HG02642 (cell line): ENCODE measurements around the gene NAV2.

Source experiments
- ATAC-seq: cut with Tn5 transposase; IDR thresholded peaks from one replicate; pipeline ENCODE4 v1.9.1; 2021; ENCODE audit warnings: mild to moderate bottlenecking; ENCODE audit not compliant: unreplicated experiment, poor library complexity

Gene NAV2

GRCh38 chr11:19849107-19849789 is 136.6 kb downstream of the NAV2 start:
- no peak for ATAC-seq

GRCh38 chr11:19849947-19850593 is 137.4 kb downstream of the NAV2 start:
- ATAC-seq: no peak

GRCh38 chr11:19852288-19852687 is 139.7 kb downstream of the NAV2 start:
- ATAC-seq: no peak

- ATAC-seq: no peak
Observed at GRCh38 chr11:19853016-19853415, 140.4 kb downstream of the NAV2 start.

- no peak for ATAC-seq
Observed at GRCh38 chr11:19853920-19854319, 141.3 kb downstream of the NAV2 start.

- ATAC-seq: no peak
Observed at GRCh38 chr11:19861171-19861570, 148.5 kb downstream of the NAV2 start.

GRCh38 chr11:19862091-19862490 is 149.5 kb downstream of the NAV2 start:
- ATAC-seq: no peak

- no peak for ATAC-seq
Observed at GRCh38 chr11:19864141-19865140, 151.8 kb downstream of the NAV2 start.

GRCh38 chr11:19866037-19866436 is 153.4 kb downstream of the NAV2 start:
- ATAC-seq: no peak

- ATAC-seq: no peak
Observed at GRCh38 chr11:19866521-19866920, 153.9 kb downstream of the NAV2 start.

GRCh38 chr11:19867064-19867463 is 154.4 kb downstream of the NAV2 start:
- ATAC-seq: no peak

GRCh38 chr11:19868281-19868821 is 155.7 kb downstream of the NAV2 start:
- no peak for ATAC-seq

GRCh38 chr11:19868871-19869270 is 156.2 kb downstream of the NAV2 start:
- no peak for ATAC-seq

- no peak for ATAC-seq
Observed at GRCh38 chr11:19869466-19869865, 156.8 kb downstream of the NAV2 start.

- no peak for ATAC-seq
Observed at GRCh38 chr11:19869946-19870589, 157.4 kb downstream of the NAV2 start.

- no peak for ATAC-seq
Observed at GRCh38 chr11:19871531-19871930, 158.9 kb downstream of the NAV2 start.

- ATAC-seq: no peak
Observed at GRCh38 chr11:19872512-19873145, 160.0 kb downstream of the NAV2 start.

- no peak for ATAC-seq
Observed at GRCh38 chr11:19873730-19874129, 161.1 kb downstream of the NAV2 start.

- no peak for ATAC-seq
Observed at GRCh38 chr11:19874266-19874665, 161.6 kb downstream of the NAV2 start.

- ATAC-seq: no peak
Observed at GRCh38 chr11:19876750-19877149, 164.1 kb downstream of the NAV2 start.
